LNCAP (cell line): Measurements from ENCODE around the gene ATG9B.
A peak's percentile ranks its signal among the peaks of the same experiment; 100 is the strongest.

Source experiments
- CTCF ChIP-seq: fragments of 450-650 bp; IDR thresholded peaks from 2 replicates; pipeline ENCODE4 v1.5.1; 2017; ENCODE audit warnings: mild to moderate bottlenecking

Gene ATG9B

GRCh38 chr7:151032936-151033863, 8.9 kb upstream of the ATG9B start:
- no peak for TF ChIP-seq CTCF

- no peak for TF ChIP-seq CTCF
Measured at GRCh38 chr7:151031011-151031410, 6.7 kb upstream of the ATG9B start.

GRCh38 chr7:151028948-151029501, 4.7 kb upstream of the ATG9B start:
- TF ChIP-seq CTCF = no peak

GRCh38 chr7:151028131-151028947, 4.0 kb upstream of the ATG9B start, which contains the start of gene ABCB8:
TSS of gene ABCB8 (plus strand) at chr7:151028450. CDS start at chr7:151028516, 66 bp downstream.
- peak; percentile 56 for TF ChIP-seq CTCF

GRCh38 chr7:151025924-151026671, 1.8 kb upstream of the ATG9B start:
- no peak for TF ChIP-seq CTCF

GRCh38 chr7:151023232-151023631, 1.1 kb downstream of the ATG9B start:
- no peak for TF ChIP-seq CTCF

GRCh38 chr7:151020231-151020630, 4.1 kb downstream of the ATG9B start:
- no peak for TF ChIP-seq CTCF
